Epithelial cell of esophagus (primary cell): Measurements from ENCODE around the gene ARFGAP1.
A peak's percentile ranks its signal among the peaks of the same experiment; 100 is the strongest.

Experiments
- DNase-seq: peaks from one replicate; pipeline ENCODE4 v3.0.0; 2010; ENCODE audit warnings: low read depth
- H3K4me3 ChIP-seq: 2 replicates; pipeline ENCODE4 v1.5.1; 2011; ENCODE audit warnings: mild to moderate bottlenecking, low read length, control low read depth
- CTCF ChIP-seq: IDR thresholded peaks from 2 replicates; pipeline ENCODE4 v1.5.1; 2011; ENCODE audit warnings: low read depth, mild to moderate bottlenecking, low read length, control low read depth, inconsistent platforms; ENCODE audit not compliant: insufficient read depth; ENCODE audit errors: missing control alignments

Gene ARFGAP1

GRCh38 chr20:63272105-63273058, at the start of gene ARFGAP1:
Gene ARFGAP1 (plus strand): TSS chr20:63272813. CDS start chr20:63275581, 2,768 bp downstream.
- H3K4me3 ChIP-seq, result peak within 1 kb of the TSS; percentile 93
- DNase-seq, result peak; percentile 91
- no peak for TF ChIP-seq CTCF

GRCh38 chr20:63223121-63223825, 49.3 kb upstream of the ARFGAP1 start:
- no peak overlapping the region for H3K4me3 ChIP-seq
- peak; percentile 51 for DNase-seq
- peak; percentile 83 for TF ChIP-seq CTCF

- no peak for DNase-seq
- no peak for TF ChIP-seq CTCF
- H3K4me3 ChIP-seq, result no peak overlapping the region
Observed at GRCh38 chr20:63223826-63224207, 48.8 kb upstream of the ARFGAP1 start.

GRCh38 chr20:63224412-63225081, 48.1 kb upstream of the ARFGAP1 start:
- peak; percentile 55 for DNase-seq
- peak; percentile 25 for TF ChIP-seq CTCF
- H3K4me3 ChIP-seq, result no peak overlapping the region

GRCh38 chr20:63225082-63225454, 47.5 kb upstream of the ARFGAP1 start:
- TF ChIP-seq CTCF, result no peak
- no peak for DNase-seq
- no peak overlapping the region for H3K4me3 ChIP-seq

GRCh38 chr20:63226042-63226943, 46.3 kb upstream of the ARFGAP1 start:
- peak; percentile 35 for DNase-seq
- H3K4me3 ChIP-seq, result no peak overlapping the region
- no peak for TF ChIP-seq CTCF
